D721Med (cell line): Measurements from ENCODE around the gene MYH7B.

Source experiments
- DNase-seq: peaks from one replicate; pipeline ENCODE4 v3.0.0; 2011; ENCODE audit warnings: low spot score; ENCODE audit not compliant: insufficient read length
- FAIRE-seq: peaks from 2 replicates; lab custom pipeline; 2011; peaks lifted over from hg19 to GRCh38; lab: Jason Lieb, UNC
- TF ChIP-seq, protein P1 (sequence below): IDR thresholded peaks from 2 replicates; pipeline ENCODE4 v1.5.1; 2012; ENCODE audit warnings: mild to moderate bottlenecking, control low read depth; ENCODE audit not compliant: insufficient read depth; ENCODE audit errors: missing control alignments

The MYH7B gene

DNA sequence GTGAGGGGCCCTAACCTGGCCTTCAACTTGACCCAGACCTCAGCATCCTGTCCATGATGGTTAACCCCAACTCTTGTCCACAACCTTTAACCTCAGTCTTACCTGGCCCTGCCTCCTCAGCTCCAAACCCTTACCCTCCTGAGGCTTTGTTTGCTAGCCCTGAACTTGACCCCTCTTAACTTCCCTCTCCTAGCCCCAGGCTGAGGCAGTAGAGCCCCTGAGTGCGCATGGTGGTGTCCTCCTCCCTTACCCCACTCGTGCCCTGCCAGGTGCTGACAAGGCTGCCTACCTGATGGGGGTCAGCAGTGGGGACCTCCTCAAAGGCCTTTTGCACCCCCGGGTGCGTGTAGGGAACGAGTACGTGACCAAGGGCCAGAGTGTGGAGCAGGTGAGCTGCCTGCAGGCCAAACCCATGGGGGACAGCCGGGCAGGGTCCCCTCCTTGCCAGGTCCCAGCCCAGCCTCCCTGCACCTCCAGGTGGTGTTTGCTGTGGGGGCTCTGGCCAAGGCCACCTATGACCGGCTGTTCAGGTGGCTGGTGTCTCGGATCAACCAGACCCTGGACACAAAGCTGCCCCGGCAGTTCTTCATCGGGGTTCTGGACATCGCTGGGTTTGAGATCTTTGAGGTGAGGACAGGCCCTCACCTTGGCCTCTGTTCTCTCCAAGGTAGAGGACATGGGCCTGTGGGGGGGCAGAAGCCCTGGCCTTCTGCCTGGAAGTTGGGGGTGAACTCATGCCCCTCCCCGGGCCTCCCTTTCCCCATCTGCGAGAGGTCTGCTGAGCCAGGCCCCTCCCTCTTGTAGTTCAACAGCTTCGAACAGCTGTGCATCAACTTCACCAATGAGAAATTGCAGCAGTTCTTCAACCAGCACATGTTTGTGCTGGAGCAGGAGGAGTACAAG is 31.9 kb downstream of the MYH7B start:
- FAIRE-seq (no peak), DNase-seq (no peak)
- TF ChIP-seq, protein P1, sequence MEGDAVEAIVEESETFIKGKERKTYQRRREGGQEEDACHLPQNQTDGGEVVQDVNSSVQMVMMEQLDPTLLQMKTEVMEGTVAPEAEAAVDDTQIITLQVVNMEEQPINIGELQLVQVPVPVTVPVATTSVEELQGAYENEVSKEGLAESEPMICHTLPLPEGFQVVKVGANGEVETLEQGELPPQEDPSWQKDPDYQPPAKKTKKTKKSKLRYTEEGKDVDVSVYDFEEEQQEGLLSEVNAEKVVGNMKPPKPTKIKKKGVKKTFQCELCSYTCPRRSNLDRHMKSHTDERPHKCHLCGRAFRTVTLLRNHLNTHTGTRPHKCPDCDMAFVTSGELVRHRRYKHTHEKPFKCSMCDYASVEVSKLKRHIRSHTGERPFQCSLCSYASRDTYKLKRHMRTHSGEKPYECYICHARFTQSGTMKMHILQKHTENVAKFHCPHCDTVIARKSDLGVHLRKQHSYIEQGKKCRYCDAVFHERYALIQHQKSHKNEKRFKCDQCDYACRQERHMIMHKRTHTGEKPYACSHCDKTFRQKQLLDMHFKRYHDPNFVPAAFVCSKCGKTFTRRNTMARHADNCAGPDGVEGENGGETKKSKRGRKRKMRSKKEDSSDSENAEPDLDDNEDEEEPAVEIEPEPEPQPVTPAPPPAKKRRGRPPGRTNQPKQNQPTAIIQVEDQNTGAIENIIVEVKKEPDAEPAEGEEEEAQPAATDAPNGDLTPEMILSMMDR, result no peak

DNA sequence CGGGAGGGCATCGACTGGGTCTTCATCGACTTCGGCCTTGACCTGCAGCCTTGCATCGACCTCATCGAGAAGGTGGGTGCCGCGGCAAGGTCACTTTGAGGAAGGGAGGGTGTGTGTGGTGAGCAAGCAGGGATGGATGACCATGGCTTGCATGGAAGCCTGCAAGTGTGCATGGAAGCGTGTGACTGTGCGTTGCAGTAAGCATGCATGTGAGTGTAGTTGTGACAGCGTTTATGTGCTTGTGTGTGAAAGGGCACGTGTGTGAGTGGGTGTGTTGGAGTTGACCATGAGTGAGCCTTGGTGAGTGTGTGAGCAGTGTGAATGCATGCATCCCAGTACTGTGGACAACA is 32.5 kb downstream of the MYH7B start:
- FAIRE-seq (no peak), DNase-seq (no peak)
- TF ChIP-seq, protein P1, result no peak

DNA sequence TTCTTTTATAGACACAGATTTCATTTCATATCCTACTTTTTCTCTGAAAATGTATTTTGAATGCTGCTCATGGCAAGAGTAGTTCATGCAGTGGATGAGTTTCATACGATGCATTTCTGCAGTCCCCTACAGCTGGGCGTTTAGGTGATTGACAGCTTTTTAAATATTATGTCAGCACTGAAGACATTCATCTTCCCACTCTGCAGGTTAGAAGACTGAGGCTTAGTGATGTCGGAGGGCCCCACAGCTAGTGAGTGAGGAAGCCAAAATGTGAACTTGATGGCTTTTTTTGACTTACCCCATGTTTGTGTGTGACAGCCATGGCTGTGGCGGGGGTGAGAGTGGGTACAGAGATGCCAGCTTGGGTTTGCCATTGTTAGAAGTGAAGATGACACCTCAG is 33.5 kb downstream of the MYH7B start:
- FAIRE-seq, result no peak
- DNase-seq, result no peak
- TF ChIP-seq, protein P1, result no peak

DNA sequence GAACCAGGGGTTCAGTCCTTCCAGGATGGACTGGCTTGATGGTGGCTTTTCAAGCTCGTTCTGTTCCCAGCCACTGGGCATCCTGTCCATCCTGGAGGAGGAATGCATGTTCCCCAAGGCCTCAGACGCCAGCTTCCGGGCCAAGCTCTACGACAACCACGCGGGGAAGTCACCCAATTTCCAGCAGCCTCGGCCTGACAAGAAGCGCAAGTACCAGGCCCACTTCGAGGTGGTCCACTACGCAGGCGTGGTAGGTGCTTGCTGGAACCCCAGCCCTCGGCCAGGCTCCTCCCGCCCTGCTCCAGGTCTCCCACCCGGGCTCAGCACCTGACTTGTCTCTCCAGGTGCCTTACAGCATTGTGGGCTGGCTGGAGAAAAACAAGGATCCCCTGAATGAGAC is 34.0 kb downstream of the MYH7B start:
- no peak for FAIRE-seq
- TF ChIP-seq, protein P1, result no peak
- DNase-seq, result no peak

DNA sequence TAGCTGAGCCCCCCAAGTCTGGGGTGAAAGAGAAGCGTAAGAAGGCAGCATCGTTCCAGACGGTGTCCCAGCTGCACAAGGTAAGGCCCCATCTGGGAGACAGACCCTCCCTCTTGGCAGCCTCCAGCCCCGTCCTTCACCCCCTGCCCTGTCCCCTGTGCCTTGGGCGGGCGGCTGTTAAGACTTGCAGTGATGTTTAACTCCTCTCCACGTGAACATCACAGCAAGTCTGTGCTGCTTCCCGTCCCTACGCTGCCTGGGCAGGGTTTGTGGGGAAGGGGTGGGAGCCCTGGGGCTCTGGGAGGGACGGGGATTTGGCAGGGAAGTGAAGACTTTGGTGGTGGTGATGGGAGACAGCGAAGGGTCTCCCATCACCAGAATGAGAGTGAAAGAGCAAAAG is 34.6 kb downstream of the MYH7B start:
- no peak for FAIRE-seq
- TF ChIP-seq, protein P1, result no peak

DNA sequence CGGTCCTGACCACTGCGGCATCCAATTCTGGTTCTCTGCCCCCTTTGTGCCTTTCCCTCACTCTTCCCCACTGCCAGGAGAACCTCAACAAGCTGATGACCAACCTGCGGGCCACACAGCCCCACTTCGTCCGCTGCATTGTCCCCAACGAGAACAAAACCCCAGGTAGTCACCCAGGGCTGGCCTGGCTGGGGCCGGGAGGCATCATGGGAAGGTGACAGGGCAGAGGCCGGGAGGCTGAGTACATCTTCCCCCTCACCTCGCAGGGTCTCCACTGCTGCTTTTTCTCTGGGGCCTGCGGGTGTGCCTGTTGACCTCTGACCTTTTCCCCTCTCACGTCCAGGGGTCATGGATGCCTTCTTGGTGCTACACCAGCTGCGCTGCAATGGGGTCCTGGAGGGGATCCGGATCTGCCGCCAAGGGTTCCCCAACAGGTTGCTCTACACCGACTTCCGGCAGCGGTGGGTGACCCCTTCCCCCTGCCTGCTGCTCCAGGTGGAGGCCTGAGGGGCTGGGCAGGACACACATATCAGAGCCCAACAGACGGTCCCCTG is 35.1 kb downstream of the MYH7B start:
- DNase-seq (no peak), FAIRE-seq (no peak)
- TF ChIP-seq, protein P1, result no peak

More for the DNA sequence above, 34.6 kb downstream of the MYH7B start:
- DNase-seq, result no peak

DNA sequence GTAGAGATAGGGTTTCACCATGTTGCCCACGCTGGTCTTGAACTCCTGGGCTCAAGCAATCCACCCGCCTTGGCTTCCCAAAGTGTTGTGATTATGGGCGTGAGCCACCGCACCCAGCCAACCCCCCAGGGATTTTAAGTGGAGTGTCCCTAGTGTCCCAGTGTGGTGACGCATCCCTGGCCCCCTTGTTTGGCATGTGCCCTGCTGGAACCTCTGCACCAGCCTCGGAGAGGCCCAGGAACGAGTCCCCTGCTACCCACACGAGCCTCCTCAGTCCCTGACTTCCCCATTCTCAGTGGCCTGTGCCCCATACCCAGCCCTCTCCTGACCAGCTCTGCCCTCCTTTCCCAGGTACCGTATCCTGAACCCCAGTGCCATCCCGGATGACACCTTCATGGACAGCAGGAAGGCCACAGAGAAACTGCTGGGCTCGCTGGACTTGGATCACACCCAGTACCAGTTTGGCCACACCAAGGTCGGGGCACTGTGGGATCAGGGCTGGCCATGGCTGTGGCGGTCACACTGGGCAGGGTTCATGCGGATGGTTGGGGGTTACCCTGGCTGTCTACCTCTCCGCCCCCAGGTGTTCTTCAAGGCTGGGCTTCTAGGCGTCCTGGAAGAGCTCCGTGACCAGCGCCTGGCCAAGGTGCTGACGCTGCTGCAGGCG is 37.2 kb downstream of the MYH7B start:
- FAIRE-seq (no peak), DNase-seq (no peak)
- TF ChIP-seq, protein P1, result no peak
